OCI-LY7 (cell line): ENCODE data around the gene SLC43A1.

Experiments
- EZH2phosphoT487 ChIP-seq: fragments of 200-600 bp; sonication (generic); IDR thresholded peaks from 2 replicates; pipeline ENCODE4 v1.6.1; 2018; ENCODE audit warnings: low read depth, borderline replicate concordance, mild to moderate bottlenecking, mixed run types, antibody characterized with exemption, low read length, moderate library complexity, mixed read lengths
- TF ChIP-seq, protein P1 (sequence below): fragments of 200-600 bp; sonication (generic); conservative IDR thresholded peaks from 2 replicates; pipeline ENCODE4 v1.5.1; 2014; ENCODE audit warnings: mild to moderate bottlenecking, antibody characterized with exemption, low read length, moderate library complexity, mixed read lengths

DNA sequence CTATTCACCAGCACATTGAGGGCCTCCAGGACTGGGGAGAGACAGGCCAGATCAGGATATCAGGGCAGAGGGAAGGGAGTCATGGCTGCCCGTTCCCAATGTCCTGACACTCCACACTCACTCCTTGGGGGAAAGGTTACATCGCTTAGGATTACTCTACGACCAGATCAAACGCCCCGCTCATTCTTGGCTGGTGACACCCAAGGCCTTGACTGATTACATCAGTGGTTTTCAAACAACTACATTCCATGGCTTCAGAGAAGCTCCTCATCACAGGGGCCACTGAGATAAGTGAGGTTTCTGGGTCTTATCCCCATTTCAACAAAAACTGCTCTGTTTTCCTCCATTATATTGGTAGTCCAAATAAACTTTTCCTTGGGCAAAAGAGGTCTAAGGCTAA, 37.0 kb upstream of the SLC43A1 start:
- TF ChIP-seq, protein P1, sequence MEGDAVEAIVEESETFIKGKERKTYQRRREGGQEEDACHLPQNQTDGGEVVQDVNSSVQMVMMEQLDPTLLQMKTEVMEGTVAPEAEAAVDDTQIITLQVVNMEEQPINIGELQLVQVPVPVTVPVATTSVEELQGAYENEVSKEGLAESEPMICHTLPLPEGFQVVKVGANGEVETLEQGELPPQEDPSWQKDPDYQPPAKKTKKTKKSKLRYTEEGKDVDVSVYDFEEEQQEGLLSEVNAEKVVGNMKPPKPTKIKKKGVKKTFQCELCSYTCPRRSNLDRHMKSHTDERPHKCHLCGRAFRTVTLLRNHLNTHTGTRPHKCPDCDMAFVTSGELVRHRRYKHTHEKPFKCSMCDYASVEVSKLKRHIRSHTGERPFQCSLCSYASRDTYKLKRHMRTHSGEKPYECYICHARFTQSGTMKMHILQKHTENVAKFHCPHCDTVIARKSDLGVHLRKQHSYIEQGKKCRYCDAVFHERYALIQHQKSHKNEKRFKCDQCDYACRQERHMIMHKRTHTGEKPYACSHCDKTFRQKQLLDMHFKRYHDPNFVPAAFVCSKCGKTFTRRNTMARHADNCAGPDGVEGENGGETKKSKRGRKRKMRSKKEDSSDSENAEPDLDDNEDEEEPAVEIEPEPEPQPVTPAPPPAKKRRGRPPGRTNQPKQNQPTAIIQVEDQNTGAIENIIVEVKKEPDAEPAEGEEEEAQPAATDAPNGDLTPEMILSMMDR: no peak
- TF ChIP-seq EZH2phosphoT487: no peak
